ENCODE measurements around the gene IL2RA.
"Not testable (repeated sequence)": the region's sequence is repeated elsewhere in the genome, so short reads cannot be mapped to it uniquely, and the experiment has no call there.

IL2RA gene

DNA sequence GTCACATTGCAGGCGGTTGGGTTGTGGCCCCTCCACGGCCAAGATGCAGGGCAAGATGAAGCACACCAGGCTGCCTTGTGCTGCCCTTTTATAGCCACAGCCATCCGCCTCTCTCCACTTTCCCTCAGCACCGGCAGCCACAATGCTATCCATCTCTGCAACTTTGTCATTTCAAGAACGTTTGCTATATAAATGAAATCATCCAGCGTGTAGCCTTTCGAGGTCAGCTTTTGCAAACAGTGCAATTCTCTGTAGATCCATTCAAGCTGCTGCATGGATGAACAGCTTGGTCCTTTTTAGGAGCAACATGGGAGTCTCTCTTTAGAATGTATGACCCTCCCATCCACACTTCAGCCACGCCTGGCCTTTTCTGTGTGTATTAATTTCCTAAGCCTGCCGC is 78.4 kb downstream of the IL2RA start:
- no peak for DNase-seq (ENCODE audit: low spot score)

DNA sequence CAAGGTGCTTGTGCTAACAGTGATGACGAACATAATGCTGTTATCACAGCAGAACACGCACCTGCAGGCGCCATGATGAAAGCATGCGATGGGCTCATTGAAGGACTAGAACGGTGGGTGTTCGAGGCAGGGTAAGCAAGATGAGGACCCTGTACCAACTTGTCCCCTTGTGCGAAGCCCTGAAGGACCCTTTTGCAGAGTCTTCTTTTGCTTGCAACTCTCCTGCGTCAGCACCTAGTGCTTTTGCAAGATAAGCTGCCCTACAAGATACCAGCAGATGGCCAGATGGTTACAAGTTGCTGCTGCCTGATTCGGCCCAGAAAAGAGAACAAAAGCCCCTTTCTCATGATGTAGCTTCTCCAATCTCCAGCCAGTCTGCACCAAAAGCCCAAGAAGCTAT is 80.6 kb downstream of the IL2RA start:
- no peak for DNase-seq (ENCODE audit: low spot score)

DNA sequence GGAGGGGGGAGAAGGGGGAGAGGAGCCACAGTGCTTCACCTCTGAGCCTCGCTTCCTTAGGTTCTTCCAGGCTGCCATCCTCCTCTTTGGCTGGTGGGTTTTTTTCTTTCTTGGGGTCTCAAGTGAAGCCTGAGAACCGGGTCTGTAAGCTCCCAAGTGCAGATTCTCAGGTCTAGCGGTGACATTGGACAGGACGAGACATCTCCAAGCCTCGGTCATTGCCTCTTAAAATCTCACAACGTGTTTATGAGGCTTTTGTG is 84.0 kb downstream of the IL2RA start:
- DNase-seq (ENCODE audit: low spot score), result no peak

DNA sequence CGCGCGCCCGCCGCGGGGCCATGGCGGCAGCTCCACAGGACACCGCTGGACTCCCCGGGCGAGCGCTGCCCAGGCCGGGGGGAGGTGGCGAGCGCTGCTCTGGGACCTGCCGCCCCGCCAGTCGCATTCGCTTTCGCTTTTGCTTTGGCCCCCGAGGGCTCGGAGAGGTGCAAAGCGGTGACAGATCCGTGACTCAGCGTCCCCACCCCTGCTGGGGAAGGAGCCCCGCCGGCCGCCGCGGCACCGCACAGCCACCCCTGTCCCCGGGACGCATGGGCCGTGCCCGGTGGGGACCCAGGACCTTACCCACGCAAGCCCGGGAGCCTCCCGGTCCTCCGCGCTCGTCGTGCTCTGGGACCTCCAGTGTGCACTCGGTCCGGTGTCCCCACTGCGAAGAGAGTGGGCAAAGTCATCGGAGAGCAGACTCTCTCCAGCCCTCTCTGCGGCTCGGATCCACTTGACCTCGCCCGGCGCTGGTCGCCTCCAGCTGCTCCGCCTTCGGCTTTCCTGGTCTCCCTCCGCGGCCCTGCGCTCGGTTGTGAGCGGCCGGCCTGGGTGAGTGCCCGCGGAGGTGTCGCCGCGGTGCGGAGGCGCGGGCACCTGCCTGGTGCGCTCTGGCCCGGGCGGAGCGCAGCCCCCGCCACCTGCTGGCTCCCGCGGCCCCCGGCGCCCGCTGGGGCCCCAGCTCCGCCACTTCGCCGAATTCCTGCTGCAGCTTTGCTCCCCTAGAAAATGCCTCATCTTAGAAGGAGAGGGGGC is 84.5 kb downstream of the IL2RA start, which contains the start of gene IL15RA:
IL15RA (minus strand) TSS at position 73 of the 759 bp plus-strand sequence; CDS start at position 22, 51 bp downstream.
- no peak for DNase-seq (ENCODE audit: low spot score)

DNA sequence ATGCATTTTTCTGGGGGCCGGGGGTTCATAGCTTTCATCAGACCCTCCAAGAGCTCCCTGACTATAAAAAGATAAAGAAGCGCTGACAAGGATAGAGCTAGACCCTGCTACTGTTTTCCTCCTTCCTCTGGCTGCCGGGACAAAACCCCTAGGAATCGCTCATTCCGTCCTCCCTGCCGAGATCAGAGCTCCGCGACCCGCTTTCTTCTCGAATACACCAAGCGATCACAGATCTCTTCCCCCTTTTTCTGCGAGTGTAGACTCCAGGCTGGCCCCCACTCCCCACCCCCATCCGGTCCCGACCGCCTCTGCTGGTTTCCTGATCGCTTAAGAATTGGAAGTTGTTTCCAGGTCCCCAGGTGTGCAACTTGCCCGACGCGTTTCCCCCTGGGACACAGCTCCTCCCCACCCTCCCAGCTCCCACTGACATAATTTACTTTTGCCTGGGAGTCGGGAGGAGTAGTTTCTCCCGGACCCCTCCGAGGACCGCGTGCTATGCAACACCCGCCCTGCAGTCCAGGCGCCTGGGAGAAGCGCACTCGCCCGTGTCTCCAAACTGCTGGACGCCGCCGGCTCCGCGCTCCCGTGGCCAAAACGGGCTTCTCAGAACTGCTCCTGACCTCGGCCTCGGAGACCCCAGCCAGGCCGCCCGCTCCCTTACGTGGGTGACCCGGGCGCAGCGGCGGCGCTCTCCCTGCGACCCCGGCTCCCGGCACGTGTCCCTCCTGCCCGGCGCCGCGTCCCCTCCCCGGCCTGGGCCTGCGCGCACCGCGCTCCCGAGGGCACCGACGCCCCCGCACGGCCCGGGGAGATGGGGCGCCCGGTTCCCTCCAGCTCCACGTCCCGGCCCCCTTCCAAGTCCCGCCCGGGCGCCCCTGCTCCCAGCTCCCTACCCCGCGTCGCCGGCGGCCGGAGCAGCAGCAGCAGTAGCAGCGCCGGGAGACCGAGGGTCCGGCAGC is 85.4 kb downstream of the IL2RA start:
- no peak for DNase-seq (ENCODE audit: low spot score)

DNA sequence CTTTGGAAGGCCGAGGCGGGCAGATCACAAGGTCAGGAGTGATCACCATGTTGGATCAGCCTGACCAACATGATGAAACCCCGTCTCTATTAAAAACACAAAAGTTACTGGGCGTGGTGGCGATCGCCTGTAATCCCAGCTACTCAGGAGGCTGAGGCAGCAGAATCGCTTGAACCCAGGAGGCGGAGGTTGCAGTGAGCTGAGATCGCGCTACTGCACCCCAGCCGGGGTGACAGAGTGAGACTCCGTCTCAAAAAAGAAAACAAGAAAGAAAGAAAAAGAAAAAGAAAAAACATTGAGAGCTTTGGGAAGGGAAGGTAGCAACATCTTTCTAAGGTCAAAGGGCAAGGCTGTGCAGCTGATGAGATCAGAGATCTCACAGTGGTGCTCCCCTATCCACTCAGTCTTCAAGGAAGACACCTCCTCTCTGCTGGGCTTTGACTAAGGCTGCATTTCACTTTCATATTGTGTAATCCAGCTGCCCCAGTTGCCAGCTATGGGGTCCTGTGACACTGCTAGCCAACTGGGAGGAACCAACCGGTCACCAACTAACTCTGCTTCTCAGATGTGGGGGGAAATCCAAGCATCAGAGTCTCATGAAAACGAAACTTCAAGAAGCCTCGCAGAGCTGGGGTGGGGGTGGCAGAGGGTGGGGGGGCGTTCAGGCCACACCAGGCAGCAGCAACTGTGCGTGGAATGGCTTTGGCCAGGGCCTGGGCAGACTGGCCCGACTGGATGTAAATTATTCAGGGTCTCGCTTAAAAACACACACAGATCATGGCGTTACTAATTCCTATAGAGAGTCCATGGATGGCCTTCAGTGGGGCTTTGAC is 86.3 kb downstream of the IL2RA start:
- peak; percentile 31 for DNase-seq (ENCODE audit: low spot score)

DNA sequence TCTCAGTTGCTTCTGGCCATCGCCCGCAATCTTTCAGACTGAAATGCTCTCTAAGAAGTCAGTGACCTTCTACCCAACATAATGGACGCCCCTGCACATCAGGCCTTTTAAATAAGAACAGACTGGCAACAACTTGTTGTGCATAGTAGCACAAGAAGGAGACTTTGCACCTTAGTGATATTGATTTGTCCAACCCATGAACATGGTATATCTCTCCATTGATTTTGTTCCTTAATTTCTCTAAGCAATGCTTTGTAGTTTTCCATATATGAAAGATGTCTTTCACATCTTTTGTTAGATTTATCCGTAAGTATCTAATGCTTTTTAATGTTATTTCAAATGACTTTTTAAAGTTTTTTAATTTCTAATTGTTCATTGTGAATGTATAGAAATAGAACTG is 89.1 kb downstream of the IL2RA start:
- DNase-seq (ENCODE audit: low spot score), result no peak

DNA sequence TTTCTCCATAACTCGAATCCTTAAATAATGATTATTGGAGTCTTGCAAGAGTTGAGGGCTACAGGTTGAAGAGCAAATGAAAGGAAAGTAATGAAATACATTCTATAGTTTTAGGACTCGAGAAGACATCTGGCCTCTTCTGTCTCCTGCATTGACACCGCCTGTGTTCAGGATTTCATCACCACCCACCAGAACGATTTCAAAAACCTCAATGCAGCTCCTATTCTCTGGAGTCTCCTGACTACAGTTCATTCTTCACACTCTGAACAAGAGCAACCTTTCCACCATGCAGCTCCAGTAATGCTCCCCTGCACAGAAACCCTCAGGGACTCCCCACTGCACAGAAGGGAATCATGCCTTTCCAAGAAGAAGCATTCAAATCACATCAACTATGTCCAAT is 90.3 kb downstream of the IL2RA start:
- DNase-seq (ENCODE audit: low spot score), result no peak

DNA sequence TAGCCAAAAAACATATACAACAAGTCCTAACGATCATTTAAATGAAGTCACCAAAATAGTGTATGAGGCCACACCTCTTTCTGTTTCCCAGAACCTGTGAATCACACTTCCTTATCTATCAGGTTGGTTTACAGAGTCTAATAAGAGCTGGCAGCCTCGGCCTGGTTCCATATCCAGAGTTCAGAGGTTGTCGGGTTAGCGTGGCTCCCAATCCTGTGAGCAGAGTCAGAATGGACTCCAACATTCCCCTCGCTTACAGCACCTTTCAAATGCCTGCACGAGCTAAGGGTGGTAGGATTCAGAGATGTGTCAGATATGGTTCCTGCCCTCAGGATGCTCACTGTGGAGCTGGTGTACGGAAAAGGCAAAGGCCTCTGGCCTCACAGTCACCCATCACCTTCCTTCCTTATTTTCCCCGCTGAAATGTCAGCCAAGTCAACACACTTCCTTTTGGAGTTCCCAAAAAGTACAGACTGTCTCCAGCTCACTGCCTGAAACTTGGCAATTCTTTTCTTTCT is 90.8 kb downstream of the IL2RA start:
- DNase-seq (ENCODE audit: low spot score), result no peak

DNA sequence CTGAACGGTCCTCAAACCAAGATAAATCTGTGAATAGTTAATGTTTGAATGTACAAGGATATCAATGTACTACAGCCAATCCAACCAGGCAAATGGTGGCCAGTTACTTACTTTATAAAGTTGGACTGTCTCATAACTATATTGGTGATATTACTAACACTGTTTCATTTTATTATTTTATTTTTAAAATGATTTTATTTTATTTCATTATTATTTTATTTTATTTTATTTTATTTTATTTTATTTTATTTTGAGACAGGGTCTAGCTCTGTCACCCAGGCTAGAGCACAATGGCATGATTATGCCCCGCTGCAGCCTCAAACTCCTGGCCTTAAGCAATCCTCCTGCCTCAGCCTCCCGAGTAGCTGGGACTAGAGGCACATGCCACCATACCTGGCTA is 91.6 kb downstream of the IL2RA start:
- DNase-seq (ENCODE audit: low spot score), result no peak

DNA sequence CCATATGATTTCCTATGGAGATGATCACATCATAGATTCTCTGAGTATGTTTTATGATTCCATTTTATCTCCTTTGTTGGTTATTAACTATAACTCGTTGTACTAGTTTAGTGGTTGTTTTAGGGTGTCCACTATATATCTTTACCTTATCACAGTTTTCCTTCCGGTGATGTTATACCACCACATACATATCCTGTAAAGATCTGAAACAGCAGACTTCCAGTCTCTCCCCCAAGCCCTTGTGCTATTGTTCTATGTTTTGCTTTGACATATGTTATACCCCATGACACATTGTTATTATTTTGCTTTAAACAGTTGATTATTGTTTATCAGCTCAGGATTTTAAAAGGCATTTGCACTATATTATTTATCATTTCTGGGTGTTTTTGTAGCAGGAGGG is 92.1 kb downstream of the IL2RA start:
- DNase-seq (ENCODE audit: low spot score), result no peak

DNA sequence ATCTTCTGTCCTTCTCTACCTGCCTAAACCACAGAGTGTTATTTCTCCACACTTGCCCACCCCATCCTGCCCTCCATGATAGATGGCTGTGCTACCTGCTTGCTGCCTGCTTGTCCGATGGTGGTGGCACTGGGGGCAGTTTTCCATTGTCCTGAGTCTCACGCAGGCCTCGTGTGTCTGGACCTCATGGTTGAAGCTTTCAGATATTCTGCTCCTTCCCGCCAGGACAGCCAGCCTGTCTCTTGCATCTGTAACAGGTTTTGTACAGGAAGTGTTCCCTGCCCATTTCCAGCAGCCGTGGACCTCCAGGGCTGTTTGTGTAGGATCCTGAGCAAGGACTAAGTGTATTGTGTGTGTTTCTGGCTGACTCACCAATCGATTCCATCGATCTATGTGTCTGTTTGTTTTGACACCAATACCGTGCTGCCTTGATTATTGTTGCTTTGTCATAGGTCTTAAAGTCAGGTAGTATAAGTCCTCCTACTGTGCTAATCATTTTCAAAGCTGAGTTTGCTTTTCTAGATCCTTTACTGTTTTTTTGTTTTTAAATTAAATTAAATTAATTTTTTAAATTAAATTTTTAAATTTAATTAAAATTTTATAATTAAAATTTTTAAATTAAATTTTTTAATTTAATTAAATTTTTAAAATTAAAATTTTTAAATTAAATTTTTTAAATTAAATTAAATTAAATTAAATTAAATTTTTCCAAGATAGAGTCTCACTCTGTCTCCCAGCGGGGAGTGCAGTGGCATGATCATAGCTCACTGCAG is 93.3 kb downstream of the IL2RA start:
- no peak for DNase-seq (ENCODE audit: low spot score)

DNA sequence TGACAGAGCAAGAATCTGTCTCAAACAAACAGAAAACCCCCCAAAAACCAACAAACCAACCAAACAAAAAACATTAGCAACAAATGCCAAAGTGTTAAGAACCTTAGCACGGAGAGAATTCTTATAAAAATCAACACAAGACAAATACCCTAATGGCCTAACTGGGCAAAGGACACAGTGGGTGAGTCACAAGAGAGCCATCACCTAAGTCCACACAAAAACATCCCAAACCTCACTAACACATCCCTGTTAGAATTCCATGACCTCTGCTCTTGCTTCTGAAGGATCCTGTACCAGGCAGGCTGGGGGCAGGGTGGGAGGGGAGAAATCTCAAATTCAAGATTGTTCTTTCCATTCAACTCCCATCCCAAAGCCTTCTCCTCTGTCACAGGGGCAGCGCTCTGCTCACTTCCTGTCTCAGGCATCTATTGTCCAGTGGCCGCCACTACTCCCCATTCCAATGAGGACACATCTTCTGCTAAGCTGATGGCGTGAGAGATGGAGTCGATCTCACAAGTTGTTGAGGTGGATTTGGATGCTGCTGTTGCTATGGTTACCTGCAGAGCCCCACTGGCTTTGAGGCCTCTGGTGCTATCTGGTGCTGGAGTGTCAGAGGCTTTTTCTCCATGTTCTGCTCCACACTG is 94.0 kb downstream of the IL2RA start:
- no peak for DNase-seq (ENCODE audit: low spot score)

DNA sequence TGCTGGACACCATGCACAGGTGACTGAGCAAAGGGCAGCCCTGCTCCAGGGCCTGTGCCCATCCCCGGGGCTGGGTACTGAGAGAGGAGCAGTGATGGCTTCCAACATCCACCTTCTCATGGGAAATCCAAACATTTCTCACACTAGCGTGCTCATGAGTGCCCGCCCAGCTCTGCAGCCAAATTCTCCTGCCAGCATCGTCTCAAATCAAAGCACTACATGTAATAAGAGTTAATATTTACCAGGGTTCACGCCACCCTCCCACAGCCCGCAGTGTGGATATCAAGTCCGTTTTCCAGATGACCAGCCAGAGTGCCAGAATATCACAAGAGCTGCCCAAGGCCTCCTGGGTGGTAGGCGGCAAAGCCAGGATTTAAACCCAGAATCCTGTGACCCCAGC is 96.9 kb downstream of the IL2RA start:
- DNase-seq (ENCODE audit: low spot score), result no peak

DNA sequence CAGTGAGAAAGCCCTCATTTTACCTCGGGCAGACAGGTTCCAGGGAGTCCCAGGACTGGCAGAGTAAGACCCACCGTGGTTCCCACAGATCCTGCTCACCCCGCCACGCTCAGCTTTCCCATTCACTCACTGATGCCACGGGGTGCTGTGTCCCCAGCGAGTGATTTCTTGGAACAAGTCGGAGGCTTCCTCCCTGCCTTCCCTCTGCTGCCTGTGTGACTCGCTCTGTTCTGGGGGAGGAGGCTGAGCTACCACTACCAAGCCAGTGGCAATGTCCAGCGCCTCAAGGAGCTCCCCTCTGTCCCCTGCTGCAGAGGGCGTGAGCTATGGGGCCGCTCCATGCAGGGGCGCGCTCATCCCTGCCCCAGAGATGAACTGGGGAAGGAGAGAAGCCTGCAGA is 97.4 kb downstream of the IL2RA start:
- DNase-seq (ENCODE audit: low spot score), result no peak

DNA sequence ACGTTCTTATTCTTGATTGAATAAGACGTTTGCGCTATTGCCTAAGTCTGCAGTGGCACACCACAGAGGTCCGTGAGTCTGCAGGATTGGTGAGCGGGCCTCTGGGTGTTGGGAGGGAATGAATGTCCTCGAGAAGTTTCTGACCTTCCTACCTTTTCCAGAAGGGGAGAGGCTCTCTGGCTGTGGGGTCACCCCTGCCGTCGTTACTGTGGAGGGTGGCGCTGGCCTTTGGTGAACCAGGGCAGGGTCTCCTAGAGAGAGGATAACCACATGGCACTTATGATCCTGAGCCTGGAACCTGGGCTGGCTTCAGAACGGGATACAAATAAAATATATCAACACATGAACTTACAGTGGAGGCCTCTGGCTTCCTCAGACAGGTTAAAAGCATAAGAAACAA is 98.6 kb downstream of the IL2RA start:
- no peak for DNase-seq (ENCODE audit: low spot score)

DNA sequence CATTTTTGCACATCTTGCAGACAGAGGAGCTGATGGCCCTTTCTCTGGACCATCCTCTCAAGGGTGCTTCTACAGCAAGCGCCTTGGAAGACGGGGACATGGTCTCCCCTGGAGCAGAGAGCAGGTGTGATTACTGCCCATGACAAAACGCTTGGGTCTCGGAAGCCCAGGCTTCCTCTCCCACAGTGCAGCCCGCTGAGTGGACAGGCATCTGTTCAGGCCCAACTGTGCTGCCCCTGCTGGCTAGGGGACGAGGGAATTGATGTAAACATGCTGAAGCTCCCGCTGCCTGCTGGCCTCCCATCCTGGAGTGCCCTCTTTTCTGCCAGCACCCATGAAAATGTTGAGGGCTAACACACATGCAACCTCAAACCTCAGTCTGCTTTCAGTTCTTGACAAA is 99.1 kb downstream of the IL2RA start:
- no peak for DNase-seq (ENCODE audit: low spot score)

DNA sequence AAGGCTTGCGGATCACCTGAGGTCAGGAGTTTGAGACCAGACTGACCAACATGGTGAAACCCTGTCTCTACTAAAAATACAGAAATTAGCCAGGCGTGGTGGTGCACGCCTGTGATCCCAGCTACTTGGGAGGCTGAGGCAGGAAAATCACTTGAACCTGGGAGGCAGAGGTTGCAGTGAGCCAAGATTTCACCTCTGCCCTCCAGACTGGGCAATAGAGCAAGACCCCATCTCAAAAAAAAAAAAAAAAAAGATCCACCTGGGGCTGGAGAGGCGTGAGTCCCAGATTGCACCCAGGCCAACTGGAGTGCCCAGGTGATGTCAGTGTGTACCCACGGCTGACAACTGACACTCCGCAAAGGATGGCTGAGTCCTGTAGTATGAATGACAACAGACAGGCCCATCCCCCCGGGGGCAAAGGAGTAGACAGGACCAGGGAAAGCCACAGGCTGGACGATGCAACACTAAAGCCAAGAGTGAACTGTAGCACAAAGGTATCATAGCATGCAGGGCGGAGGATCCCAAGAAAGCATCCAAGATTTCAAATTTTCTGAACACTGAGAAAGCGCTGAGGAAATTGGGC is 99.7 kb downstream of the IL2RA start:
- DNase-seq (ENCODE audit: low spot score), result not testable (repeated sequence)

DNA sequence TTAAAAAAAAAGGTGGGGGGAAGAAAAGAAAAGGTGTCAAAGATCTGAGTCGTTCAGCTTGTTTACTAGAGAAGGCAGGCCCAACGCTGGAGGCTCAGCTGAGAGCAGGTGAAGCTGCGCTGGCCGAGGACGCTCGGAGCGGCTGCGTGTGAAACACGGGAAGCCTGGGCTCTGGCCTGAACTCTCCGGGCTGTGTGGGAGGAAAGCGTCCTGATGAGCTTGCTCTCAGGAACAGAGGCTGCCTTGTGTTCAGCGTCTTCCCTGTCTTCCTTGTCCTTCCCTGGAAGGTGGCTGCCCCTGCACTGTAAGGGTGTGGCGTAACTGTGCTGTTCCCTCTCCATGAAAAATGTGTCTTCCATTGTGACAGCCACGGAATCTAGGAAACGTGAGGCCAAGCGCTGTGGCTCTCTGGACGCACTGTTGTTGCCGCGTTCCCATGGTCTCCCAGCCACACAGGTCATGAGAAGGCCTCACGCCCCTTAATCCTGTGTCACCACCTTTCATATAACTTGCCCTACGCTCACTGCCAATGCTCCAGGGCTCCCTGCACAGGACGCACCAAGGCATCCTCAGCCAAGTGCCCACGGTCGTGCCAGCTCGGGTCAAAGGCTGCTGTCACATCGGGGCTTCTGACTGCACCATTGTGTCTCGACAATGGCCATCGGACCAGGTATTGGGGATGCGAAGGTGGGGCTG is 100.6 kb downstream of the IL2RA start:
- DNase-seq (ENCODE audit: low spot score), result no peak

DNA sequence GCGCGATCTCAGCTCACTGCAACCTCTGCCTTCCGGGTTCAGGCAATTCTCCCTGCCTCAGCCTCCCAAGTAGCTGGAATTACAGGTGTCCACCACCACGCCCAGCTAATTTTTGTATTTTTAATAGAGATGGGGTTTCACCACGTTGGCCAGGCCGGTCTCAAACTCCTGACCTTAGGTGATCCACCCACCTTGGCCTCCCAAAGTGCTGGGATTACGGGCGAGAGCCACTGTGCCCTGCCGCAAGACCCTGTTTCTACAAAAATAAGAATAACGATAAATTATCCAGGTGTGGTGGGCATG is 101.2 kb downstream of the IL2RA start:
- not testable (repeated sequence) for DNase-seq (ENCODE audit: low spot score)

Measured in putamen (tissue), 1 donor.